Gastroesophageal sphincter (tissue), 3 donors: ENCODE data around the gene MNT.

ENCODE experiments used
- CTCF ChIP-seq, 4 experiments: fragments of 200-600 bp in 2 of 4; fragments of 450-650 bp in 2 of 4; sonication (generic) in 1 of 4; IDR thresholded peaks; one replicate each; pipeline ENCODE4 v1.5.1; 2017 to 2019; ENCODE audit warnings: antibody characterized with exemption in 4 of 4, mild to moderate bottlenecking in 2 of 4, moderate library complexity in 2 of 4
- POLR2AphosphoS5 ChIP-seq: sonication (generic); formaldehyde crosslinking; IDR thresholded peaks from one replicate; pipeline ENCODE4 v1.6.1; 2017; ENCODE audit warnings: antibody characterized with exemption

DNA sequence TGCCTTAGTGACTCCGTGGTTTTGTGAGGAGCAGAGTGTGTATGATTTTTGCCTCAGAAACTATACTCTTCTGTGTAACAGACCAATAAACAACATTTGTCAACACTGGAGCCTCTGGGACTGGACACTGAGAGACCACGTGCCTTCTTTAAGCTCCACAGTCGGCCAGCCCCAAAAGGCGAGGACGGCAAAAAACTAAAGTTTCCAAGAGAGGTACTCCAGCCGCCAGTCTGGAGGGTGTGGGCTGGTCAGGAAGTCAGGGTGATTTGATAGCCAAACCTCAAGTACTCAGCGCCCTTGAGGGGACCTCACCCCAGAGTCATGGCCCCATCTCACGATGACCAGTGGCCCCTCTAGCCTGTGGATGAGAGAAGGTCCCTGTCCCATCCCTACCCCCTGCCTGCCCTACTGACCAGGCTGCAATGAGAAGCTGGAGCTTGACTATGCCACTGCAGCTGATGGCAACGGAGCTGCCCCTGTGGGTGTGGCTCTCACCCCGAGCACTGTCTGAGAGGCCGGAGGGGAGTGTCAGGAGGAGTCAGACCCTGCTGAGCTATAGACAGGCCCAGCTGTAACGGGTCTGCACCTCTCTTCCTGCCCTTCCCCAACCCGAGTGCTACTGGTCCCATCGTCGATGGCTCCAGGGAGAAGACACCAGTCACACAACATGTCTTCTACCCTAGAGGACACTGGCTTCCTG lies 19.8 kb downstream of the MNT start:
- TF ChIP-seq CTCF (IDR thresholded peaks at IDR 0.05) (no peak), POLR2AphosphoS5 (no peak)
